GM21737 (cell line): ENCODE data around the gene MCEE.
"Not testable (repeated sequence)": the region's sequence is repeated elsewhere in the genome, so short reads cannot be mapped to it uniquely, and the experiment has no call there.

ENCODE experiments used
- ATAC-seq: cut with Tn5 transposase; IDR thresholded peaks from one replicate; pipeline ENCODE4 v1.9.1; 2021; ENCODE audit warnings: mild to moderate bottlenecking, moderate library complexity; ENCODE audit not compliant: unreplicated experiment

MCEE gene

DNA sequence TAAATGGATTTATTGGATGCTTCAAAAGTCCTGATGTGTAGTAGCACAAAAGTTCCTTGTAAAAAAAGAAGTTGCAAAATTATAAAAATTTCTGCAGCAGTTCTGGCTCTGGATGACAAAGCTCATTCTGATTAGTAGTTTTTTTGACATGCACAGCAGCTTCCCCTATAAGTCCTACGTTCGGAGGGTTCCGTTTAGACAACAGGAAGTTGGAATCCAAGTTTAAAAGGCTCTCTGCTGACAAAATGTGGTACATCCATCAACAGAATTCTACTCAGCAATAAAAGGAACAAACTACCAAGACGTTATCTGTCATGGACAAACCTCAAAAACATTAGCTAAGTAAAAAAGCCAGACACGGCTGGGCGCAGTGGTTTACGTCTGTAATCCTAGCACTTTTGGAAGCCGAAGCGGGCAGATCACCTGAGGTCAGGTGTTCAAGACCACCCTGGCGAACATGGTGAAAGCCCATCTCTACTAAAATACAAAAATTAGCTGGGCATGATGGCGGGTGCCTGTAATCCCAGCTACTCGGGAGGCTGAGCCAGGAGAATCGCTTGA lies 46.2 kb downstream of the MCEE start:
- not testable (repeated sequence) for ATAC-seq

DNA sequence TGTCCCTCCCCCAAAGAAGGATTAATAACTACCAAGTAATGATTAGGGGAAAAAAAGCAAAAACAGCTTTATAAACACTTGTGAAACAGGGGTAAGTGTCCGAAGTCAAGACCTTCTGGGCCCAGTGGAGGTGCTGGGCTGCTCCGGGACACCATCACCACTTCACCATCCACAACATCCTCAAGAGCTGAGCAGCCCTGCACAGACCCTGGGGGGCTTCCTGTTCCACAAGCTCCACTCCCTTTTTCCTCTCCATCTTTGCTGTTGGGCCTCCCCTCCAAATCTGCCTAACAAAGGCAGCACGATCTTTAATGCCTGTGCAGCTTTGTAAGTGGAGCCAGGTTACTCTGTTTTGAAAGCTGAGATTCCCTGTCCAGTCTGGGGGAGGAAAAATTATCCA lies 46.7 kb downstream of the MCEE start:
- not testable (repeated sequence) for ATAC-seq

- ATAC-seq, result no peak
Observed at GRCh38 chr2:71082402-71083252, 47.4 kb downstream of the MCEE start.

DNA sequence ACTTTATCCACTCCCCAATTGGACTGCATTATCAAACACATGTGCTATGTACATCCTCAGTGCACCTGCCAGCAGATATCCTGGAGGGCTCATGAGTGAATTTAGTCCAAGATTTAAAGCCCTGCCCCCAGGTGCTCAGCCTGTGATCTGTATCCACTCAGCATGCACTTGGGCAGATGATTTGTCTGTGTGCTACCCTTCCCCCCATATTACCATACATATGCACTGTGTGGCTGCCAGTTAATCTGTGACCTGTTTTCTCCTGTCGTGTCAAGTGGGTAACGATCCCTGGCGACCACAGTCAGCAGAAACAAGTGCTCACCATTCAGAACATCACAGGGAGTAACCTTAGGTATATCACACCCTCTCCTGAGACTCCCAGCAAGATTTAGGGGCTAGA lies 51.4 kb downstream of the MCEE start:
- ATAC-seq, result no peak

GRCh38 chr2:71074893-71075395 lies 55.1 kb downstream of the MCEE start:
- no peak for ATAC-seq

- no peak for ATAC-seq
Observed at GRCh38 chr2:71073475-71073874, 56.6 kb downstream of the MCEE start.

DNA sequence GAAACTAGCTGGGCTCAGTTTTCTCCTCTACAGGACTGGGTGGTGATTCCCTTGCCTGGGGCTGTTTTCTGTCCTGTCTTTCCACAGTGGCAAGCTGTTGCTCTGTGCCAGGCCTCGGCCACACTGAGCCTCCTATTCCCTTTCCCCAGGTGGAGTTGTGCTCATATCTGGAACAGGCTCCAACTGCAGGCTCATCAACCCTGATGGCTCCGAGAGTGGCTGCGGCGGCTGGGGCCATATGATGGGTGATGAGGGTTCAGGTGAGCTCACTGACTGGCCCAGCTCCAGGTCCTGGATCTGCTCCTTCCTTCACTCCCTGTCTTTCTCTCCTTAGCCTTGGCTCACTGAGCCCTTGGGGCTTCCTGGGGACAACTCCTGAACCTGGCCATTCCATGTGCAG lies 57.5 kb downstream of the MCEE start:
- no peak for ATAC-seq

DNA sequence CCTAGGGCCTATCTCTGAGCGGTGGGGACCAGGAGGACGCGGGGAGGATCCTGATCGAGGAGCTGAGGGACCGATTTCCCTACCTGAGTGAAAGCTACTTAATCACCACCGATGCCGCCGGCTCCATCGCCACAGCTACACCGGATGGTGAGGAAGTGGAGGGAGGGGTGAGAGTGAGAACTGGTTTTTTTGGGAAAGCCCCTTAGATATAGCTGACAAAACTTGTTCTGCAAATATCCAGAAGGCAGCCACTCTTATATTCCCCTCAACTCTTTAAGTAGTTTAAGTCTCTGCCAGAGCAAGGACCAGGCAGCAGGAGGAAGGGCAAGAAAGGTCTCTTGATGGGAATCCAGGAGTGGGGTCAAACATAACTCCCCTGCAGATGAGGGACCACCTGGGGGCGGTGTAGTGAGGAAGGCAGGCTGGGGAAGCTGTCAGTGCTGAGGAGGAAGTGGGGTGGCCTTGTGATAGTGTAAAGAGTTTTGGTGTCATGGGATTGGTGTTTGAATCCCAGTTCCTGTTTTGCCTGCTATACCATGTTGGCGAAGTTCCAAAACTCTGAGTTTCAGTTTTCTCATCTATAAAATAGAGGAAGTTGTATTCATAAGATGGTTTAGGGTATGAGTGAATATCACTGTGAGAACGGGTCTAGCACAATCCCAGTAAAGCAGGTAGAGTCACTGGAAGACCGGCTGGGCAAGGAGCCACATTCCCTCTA lies 58.2 kb downstream of the MCEE start:
- peak; percentile 40 for ATAC-seq

DNA sequence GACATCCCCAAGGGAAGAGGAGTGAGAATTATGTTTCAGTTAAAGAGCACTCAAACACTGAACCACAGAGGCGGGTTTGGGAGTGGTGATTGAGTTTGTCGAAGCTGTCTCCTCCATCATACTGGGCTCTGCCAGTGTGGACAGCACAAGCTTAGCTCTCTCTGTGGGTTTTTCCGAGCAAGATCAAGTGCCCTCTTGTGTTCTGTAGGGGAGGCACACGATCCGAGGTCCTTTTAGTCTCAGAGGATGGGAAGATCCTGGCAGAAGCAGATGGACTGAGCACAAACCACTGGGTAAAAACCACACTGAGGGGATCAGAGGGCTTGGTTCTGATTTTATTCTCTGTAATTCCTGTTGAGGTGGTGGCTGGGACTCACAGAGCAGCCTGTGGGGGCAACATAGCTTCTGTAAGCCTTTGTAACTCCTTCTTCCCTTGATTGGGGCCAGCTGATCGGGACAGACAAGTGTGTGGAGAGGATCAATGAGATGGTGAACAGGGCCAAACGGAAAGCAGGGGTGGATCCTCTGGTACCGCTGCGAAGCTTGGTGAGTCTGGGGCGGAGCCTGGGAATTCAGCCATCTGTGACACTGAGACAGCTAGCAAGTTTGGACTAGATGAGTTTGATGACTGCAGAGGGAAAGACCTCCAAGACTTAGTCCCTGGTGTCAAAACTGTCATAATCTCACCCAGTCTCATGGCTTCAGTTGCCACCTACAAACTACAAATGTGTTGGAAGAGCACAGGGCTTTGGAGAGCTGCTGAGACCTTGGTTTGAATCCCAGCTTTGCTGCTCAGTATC lies 59.5 kb downstream of the MCEE start:
- ATAC-seq, result no peak

GRCh38 chr2:71069376-71069775 lies 60.7 kb downstream of the MCEE start:
- ATAC-seq, result no peak

GRCh38 chr2:71068218-71069035 lies 61.6 kb downstream of the MCEE start, which contains the start of gene NAGK:
Gene NAGK (plus strand): TSS chr2:71068648. CDS start chr2:71068684, 36 bp downstream.
- peak; percentile 47 for ATAC-seq

DNA sequence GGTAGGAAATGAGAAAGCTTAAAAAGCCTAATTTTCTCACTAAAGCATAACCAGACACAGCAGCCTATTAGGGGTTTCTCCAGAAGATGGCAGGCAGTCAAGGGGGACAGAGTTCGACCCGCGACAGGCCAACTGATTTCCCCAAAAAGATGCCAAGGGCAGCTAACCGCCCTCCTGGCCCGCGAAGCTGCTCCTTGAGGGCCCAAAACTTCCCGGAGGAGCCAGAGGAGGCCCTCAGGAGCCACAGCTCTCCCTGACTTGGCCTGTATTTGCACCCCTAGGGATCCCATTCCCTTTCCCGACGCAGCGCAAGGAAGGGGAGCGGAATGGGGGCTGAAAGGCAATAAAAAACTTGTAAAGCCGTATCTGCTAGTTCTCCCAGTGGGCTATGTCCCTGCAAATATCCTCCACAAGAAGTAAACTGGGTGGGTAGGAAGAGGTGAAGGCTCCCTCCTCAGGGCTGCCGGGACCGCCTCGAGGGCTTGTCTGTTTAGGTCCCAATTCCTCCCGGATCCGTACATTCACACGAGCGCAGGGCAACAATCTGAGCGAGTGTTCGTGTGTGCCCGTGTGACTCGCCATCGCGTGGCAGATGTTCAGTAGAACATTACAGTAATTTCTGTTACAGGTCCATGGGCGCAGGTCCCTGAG lies 62.3 kb downstream of the MCEE start:
- ATAC-seq, result no peak

DNA sequence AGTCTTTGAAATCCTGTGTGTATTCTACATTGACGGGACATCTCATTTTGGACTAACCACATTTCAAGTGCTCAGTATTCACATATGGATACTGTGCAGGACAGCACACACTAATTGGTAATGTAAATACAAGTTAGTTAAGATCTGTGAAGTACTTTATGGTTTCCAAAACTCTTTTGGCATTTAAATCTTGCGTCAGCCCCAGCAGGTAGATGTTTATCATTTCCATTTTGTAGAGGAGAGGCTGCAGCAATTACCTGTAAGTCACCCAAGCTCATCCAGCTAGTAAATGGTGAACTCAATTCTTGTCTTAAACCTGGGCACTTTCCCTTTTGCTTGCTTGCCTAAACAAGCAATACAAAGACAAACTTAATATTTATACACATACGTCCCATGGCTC lies 63.2 kb downstream of the MCEE start:
- no peak for ATAC-seq

- ATAC-seq, result peak; percentile 20
Observed at GRCh38 chr2:71064754-71065621, 65.0 kb downstream of the MCEE start.

DNA sequence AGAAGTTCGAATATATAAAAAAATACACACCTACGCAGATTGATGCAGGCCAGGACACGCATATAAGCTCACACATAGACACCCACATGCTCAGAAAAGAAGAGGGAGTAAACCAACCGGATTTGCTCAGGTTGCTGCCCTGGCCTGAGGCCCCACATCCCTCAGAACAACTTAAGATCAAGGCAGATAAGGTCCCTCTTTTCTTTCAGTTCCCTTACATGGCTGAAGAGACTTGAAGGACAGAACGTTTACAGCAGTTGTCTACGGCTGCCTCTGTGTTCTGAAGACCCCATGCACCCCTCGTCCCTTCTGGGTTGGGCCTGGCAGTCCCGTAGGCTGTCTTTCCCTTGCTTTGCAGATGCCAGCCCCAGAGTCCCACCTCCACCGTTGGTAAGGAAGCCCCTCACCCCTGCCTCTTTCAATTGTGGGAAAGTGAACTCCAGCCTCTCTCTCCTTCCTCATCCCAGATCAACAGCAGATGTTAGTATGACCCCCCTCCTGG lies 65.9 kb downstream of the MCEE start:
- no peak for ATAC-seq

DNA sequence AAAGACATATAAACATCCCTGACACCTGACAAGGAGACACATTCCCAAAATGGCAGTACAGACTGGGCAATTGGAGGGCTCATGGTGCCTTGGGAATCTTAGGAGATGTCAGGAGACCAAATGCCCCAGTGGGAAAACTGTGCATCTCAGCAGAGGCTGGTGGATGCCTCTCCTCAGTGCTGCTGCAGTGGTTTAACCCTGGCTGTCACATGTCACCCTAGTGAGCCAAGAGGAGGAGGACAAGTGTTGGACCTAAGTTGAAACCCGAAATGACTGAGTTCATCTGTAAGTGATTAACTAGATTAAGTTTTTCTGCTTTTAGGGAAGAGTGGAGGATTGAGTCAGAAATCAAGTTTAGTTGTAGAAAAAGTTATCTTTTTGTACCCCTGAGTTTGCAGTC lies 66.8 kb downstream of the MCEE start:
- ATAC-seq, result no peak

DNA sequence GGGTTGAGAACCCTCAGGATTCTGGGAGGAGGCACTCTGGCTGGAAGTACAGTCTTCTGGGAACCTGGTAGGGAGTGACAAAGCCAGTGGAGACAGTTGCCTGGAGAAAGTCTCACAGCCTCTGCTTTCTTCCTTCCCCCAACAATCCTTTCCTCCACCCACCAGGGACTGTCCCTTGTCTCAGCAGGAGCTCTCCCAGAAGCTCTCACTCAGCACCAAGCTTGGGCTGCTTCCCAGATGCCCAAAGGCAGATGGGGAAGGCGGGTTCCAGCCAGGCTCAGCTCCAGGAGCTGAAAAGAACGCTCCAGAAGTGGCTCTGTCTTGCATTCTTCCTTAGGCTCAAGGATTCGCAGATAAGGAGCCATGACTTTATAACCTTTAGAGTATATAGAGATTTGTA lies 69.2 kb downstream of the MCEE start:
- ATAC-seq, result no peak

- no peak for ATAC-seq
Observed at GRCh38 chr2:71060211-71060610, 69.8 kb downstream of the MCEE start.
